Endothelial cell (in vitro differentiated cells): ENCODE measurements around the gene SSTR4. TPM values are rescaled to one million over a fixed set of nuclear protein-coding genes. Genes with fewer than 3 reads are reported as not detected.

Experiments
- DNase-seq: peaks from one replicate; pipeline ENCODE4 v3.0.0; 2021; ENCODE audit warnings: low spot score
- H3K27ac Mint-ChIP-seq: one replicate; pipeline ENCODE4 v1.8.0; 2021; ENCODE audit warnings: mixed read lengths, inconsistent platforms; ENCODE audit not compliant: unreplicated experiment
- H3K27me3 Mint-ChIP-seq: one replicate; pipeline ENCODE4 v1.8.0; 2021; ENCODE audit warnings: mild to moderate bottlenecking, moderate library complexity, mixed read lengths, inconsistent platforms; ENCODE audit not compliant: unreplicated experiment
- H3K36me3 Mint-ChIP-seq: one replicate; pipeline ENCODE4 v1.8.0; 2021; ENCODE audit warnings: mild to moderate bottlenecking, low read depth, mixed read lengths, inconsistent platforms; ENCODE audit not compliant: unreplicated experiment
- H3K4me1 Mint-ChIP-seq: one replicate; pipeline ENCODE4 v1.8.0; 2021; ENCODE audit warnings: mild to moderate bottlenecking, mixed read lengths, inconsistent platforms; ENCODE audit not compliant: unreplicated experiment
- H3K4me3 Mint-ChIP-seq: one replicate; pipeline ENCODE4 v1.8.0; 2021; ENCODE audit warnings: mild to moderate bottlenecking, mixed read lengths, inconsistent platforms; ENCODE audit not compliant: unreplicated experiment
- H3K9me3 Mint-ChIP-seq: one replicate; pipeline ENCODE4 v1.8.0; 2021; ENCODE audit warnings: mixed read lengths, inconsistent platforms; ENCODE audit not compliant: unreplicated experiment
- CTCF ChIP-seq: fragments of 200-600 bp; sonication (generic); IDR thresholded peaks from one replicate; pipeline ENCODE4 v1.5.0; 2021; ENCODE audit warnings: antibody characterized with exemption; ENCODE audit not compliant: unreplicated experiment
- total RNA-seq: library from RNA; stranded (reverse); fragmentation: NEBNext Ultra II Directional; extraction: Animal tissue kit (Norgen Biotek cat#: 25700); gene quantifications from one replicate; pipeline ENCODE4 v1.2.1, GENCODE V29; 2021; ENCODE audit not compliant: unreplicated experiment

SSTR4 gene
- total RNA-seq, 1 donor from 2014 or later: not detected

DNA sequence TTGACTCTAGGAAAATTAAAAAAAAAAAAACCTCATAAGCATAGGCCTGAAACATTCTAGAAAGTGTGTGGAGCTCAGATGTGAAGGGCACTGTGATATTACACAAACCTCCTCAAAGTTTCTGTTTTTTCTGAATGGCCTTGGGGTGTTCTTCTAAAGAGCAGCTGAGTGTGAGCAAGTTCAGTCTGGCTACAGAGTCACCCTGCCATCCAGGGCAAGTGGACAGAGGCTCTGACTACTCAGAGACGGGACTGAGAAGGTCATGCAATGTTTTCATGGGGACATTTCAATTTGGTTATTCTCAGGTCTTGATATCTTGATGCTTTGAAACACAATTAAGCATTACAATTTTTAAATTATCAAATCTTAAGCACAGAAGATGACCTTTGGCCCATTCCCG is 36.6 kb upstream of the SSTR4 start:
- Mint-ChIP-seq H3K27ac (no peak overlapping the region), H3K4me1 (peaks cover 3% of the 10 kb centered on the region), H3K36me3 (no peaks in the 10 kb centered on the region), H3K27me3 (peaks cover 2% of the 10 kb centered on the region), H3K4me3 (no peak overlapping the region), H3K9me3 (no peaks in the 10 kb centered on the region)
- TF ChIP-seq CTCF: no peak
- DNase-seq: no peak

DNA sequence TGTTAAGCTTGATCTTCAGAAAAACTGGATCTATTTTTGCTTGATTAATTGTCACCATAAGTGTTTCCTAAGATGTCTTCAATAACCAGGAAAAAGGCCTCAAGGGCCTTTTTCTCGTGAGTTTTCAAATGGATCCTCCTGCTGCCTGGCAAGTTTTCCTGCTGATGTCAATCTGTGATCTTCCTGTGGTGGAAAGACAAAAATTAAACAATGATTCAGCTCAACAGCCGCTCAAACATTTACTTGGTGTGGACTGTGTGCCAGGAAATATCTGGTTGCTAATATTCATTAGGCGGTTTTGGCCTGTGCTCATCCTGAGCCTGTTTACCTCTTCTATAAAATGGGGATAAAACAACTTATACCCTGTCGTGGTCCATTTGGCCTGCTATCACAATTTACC is 35.4 kb upstream of the SSTR4 start:
- H3K36me3 Mint-ChIP-seq: no peaks in the 10 kb centered on the region

GRCh38 chr20:23000232-23000947 is 34.7 kb upstream of the SSTR4 start:
- Mint-ChIP-seq H3K36me3 (no peaks in the 10 kb centered on the region), H3K9me3 (no peaks in the 10 kb centered on the region), H3K27me3 (peaks cover 2% of the 10 kb centered on the region), H3K27ac (no peak overlapping the region), H3K4me1 (peaks cover 3% of the 10 kb centered on the region), H3K4me3 (no peak overlapping the region)
- no peak for TF ChIP-seq CTCF
- no peak for DNase-seq

More for the DNA sequence above, 35.4 kb upstream of the SSTR4 start:
- Mint-ChIP-seq H3K4me1 (peaks cover 3% of the 10 kb centered on the region), H3K9me3 (no peaks in the 10 kb centered on the region), H3K4me3 (no peak overlapping the region), H3K27me3 (peaks cover 2% of the 10 kb centered on the region), H3K27ac (no peak overlapping the region)
- no peak for TF ChIP-seq CTCF
- DNase-seq: no peak

DNA sequence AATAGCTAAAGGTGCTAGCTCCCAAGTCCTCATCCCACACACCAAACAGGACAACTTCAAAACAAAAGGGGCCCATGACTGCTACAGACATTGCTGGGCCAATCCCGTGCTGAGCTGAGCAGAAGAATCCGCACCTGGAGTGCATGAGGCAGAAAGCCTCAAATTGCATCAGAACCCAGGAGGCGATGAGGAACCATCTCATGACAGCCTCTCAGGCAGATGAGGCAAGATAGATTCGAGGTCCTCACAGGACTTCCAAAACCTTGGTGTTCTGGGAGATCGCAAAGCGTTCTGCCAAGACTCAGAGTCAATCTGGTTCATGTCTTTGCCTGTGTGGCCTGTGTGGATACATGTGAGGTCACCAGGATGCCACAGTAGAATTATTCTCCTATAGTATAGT is 32.8 kb upstream of the SSTR4 start:
- no peak overlapping the region for H3K27ac Mint-ChIP-seq
- no peaks in the 10 kb centered on the region for H3K27me3 Mint-ChIP-seq
- no peaks in the 10 kb centered on the region for H3K36me3 Mint-ChIP-seq
- no peaks in the 10 kb centered on the region for H3K9me3 Mint-ChIP-seq
- no peak for DNase-seq
- no peak for TF ChIP-seq CTCF
- no peak overlapping the region for H3K4me3 Mint-ChIP-seq
- peaks cover 3% of the 10 kb centered on the region for H3K4me1 Mint-ChIP-seq

- Mint-ChIP-seq H3K4me3 (no peak overlapping the region), H3K4me1 (peaks cover 3% of the 10 kb centered on the region), H3K27ac (no peak overlapping the region), H3K9me3 (no peaks in the 10 kb centered on the region), H3K27me3 (no peaks in the 10 kb centered on the region), H3K36me3 (no peaks in the 10 kb centered on the region)
- no peak for DNase-seq
- no peak for TF ChIP-seq CTCF
Measured at GRCh38 chr20:23003077-23003635, 32.0 kb upstream of the SSTR4 start.
